ENCODE results near the gene CNOT3.
A peak's percentile ranks its signal among the peaks of the same experiment; 100 is the strongest.
"Not testable (repeated sequence)": the region's sequence is repeated elsewhere in the genome, so short reads cannot be mapped to it uniquely, and the experiment has no call there.

CNOT3 gene

DNA sequence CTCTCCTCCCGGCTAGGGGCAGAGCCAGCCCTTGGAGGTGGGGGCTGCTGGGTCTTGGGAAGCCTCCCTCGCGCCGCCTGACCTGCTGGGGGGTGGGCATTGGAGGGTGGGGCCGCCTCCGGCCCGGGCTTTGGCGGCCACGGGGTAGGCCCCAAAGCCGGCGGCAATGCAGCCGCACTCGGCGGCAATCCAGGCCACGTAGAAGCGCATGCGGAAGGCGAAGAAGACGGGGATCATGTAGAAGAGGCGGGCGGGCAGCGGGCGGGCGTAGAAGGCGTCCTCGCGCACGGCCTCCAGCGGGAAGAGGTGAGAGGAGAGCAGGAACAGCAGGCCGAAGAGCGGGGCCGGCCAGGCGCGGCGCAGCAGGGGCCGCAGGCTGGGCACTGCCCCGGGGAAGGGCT, 43.1 kb downstream of the CNOT3 start:
- no peak overlapping the region for H3K4me3 ChIP-seq (ENCODE audit: low read depth, low read length)
- peaks cover 14 to 42% of the 10 kb centered on the region in 2 experiments; a peak in 2 of 3 replicates for H3K36me3 ChIP-seq (ENCODE audit: control insufficient read depth in 2 of 2, insufficient read depth in 1 of 2, low read length in 2 of 2)
- POLR2A ChIA-PET = interaction anchor here (10.2 kb wide), 1 partner anchor 9 kb away, joined by 90 read pairs; the partner anchor contains the start of genes MBOAT7 and TSEN34
- CTCF ChIA-PET = interaction anchor here (2.0 to 2.3 kb wide), 2 partner anchors 9 to 10 kb away, joined by 13 to 15 read pairs; partner anchors contain the start of gene MBOAT7
- H3K9me3 ChIP-seq (ENCODE audit: control insufficient read depth, insufficient read depth, low read depth, low read length) = no peaks in the 10 kb centered on the region
- H3K27ac ChIP-seq (ENCODE audit: extremely low read depth, low read depth, low read length) = no peak overlapping the region
- no peak for TF ChIP-seq ZNF544 (tag by site-specific recombination; IDR thresholded peaks at IDR 0.05)
- TF ChIP-seq SP7 (tag by site-specific recombination; IDR thresholded peaks at IDR 0.05) = no peak
- TF ChIP-seq, protein P1, sequence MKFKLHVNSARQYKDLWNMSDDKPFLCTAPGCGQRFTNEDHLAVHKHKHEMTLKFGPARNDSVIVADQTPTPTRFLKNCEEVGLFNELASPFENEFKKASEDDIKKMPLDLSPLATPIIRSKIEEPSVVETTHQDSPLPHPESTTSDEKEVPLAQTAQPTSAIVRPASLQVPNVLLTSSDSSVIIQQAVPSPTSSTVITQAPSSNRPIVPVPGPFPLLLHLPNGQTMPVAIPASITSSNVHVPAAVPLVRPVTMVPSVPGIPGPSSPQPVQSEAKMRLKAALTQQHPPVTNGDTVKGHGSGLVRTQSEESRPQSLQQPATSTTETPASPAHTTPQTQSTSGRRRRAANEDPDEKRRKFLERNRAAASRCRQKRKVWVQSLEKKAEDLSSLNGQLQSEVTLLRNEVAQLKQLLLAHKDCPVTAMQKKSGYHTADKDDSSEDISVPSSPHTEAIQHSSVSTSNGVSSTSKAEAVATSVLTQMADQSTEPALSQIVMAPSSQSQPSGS (tag by site-specific recombination; IDR thresholded peaks at IDR 0.05; ENCODE audit: low read depth) = no peak
- no peak for TF ChIP-seq IKZF3 (tag by site-specific recombination; IDR thresholded peaks at IDR 0.05)
- no peak for TF ChIP-seq ZNF76 (tag by site-specific recombination; IDR thresholded peaks at IDR 0.05; ENCODE audit: borderline replicate concordance, low read depth)
- no peak for TF ChIP-seq ZBTB48 (tag by site-specific recombination; IDR thresholded peaks at IDR 0.05)
- TF ChIP-seq, protein P2, sequence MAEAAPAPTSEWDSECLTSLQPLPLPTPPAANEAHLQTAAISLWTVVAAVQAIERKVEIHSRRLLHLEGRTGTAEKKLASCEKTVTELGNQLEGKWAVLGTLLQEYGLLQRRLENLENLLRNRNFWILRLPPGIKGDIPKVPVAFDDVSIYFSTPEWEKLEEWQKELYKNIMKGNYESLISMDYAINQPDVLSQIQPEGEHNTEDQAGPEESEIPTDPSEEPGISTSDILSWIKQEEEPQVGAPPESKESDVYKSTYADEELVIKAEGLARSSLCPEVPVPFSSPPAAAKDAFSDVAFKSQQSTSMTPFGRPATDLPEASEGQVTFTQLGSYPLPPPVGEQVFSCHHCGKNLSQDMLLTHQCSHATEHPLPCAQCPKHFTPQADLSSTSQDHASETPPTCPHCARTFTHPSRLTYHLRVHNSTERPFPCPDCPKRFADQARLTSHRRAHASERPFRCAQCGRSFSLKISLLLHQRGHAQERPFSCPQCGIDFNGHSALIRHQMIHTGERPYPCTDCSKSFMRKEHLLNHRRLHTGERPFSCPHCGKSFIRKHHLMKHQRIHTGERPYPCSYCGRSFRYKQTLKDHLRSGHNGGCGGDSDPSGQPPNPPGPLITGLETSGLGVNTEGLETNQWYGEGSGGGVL (tag by site-specific recombination; IDR thresholded peaks at IDR 0.05) = no peak
- TF ChIP-seq, protein P3, sequence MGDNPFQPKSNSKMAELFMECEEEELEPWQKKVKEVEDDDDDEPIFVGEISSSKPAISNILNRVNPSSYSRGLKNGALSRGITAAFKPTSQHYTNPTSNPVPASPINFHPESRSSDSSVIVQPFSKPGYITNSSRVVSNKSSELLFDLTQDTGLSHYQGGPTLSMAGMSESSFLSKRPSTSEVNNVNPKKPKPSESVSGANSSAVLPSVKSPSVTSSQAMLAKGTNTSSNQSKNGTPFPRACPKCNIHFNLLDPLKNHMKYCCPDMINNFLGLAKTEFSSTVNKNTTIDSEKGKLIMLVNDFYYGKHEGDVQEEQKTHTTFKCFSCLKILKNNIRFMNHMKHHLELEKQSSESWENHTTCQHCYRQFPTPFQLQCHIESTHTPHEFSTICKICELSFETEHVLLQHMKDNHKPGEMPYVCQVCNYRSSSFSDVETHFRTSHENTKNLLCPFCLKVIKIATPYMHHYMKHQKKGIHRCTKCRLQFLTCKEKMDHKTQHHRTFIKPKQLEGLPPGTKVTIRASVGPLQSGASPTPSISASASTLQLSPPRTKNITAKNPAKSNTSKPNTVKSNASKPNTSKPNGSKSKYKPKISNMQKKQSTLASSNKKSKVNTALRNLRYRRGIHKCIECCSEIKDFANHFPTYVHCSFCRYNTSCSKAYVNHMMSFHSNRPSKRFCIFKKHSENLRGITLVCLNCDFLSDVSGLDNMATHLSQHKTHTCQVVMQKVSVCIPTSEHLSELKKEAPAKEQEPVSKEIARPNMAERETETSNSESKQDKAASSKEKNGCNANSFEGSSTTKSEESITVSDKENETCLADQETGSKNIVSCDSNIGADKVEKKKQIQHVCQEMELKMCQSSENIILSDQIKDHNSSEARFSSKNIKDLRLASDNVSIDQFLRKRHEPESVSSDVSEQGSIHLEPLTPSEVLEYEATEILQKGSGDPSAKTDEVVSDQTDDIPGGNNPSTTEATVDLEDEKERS (tag by site-specific recombination; IDR thresholded peaks at IDR 0.05) = no peak
- TF ChIP-seq ZNF658 (tag by site-specific recombination; IDR thresholded peaks at IDR 0.05) = no peak
- TF ChIP-seq ZNF302 (tag by site-specific recombination; IDR thresholded peaks at IDR 0.05; ENCODE audit: low read depth) = no peak
- TF ChIP-seq ZNF555 (tag by site-specific recombination; conservative IDR thresholded peaks at IDR 0.05) = no peak
- TF ChIP-seq ZNF623 (tag by site-specific recombination; IDR thresholded peaks at IDR 0.05) = no peak
- TF ChIP-seq ZFP37 (tag by site-specific recombination; IDR thresholded peaks at IDR 0.05) = no peak
- TF ChIP-seq ZNF473 (tag by site-specific recombination; IDR thresholded peaks at IDR 0.05) = no peak
- no peak for TF ChIP-seq ZNF600 (tag by site-specific recombination; IDR thresholded peaks at IDR 0.05)
- TF ChIP-seq ZNF10 (tag by site-specific recombination; IDR thresholded peaks at IDR 0.05) = no peak
- TF ChIP-seq ZBTB20 (tag by site-specific recombination; IDR thresholded peaks at IDR 0.05) = no peak
- no peaks in the 10 kb centered on the region for H3K4me1 ChIP-seq (ENCODE audit: control insufficient read depth, insufficient read depth, low read length)

DNA sequence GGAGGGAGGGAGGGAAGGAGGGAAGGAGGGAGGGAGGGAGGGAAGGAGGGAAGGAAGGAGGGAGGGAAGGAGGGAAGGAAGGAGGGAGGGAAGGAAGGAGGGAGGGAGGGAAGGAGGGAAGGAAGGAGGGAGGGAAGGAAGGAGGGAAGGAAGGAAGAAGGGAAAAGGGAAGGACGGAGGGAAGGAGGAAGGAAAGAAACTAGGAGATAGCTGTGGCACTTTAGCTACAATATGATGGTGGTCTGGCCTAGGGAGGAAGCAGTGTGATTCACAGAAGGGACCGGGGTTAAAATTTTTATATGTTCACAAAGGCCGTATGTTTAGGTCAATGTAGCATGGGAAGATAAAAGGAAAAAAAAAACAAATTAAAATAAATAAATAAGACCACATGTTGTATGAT, 44.3 kb downstream of the CNOT3 start:
- peaks cover 11 to 45% of the 10 kb centered on the region in 2 experiments; a peak in 2 of 3 replicates for H3K36me3 ChIP-seq (ENCODE audit: control insufficient read depth in 2 of 2, insufficient read depth in 1 of 2, low read length in 2 of 2)
- H3K4me3 ChIP-seq (ENCODE audit: low read depth, low read length); H3K9me3 ChIP-seq (ENCODE audit: control insufficient read depth, insufficient read depth, low read depth, low read length); H3K4me1 ChIP-seq (ENCODE audit: control insufficient read depth, insufficient read depth, low read length); H3K27ac ChIP-seq (ENCODE audit: extremely low read depth, low read depth, low read length): not testable (repeated sequence)
- peak; percentile 84 for TF ChIP-seq ZNF366 (tag by site-specific recombination; conservative IDR thresholded peaks at IDR 0.05)
- CTCF ChIA-PET = interaction anchor here (0.7 kb wide), 1 partner anchor 342 kb away, joined by 3 read pairs; no protein-coding TSS in a partner anchor
- POLR2A ChIA-PET = interaction anchor here (0.7 to 10.2 kb wide), 3 partner anchors 8 to 206 kb away, joined by 3 to 90 read pairs (median 3); partner anchors contain the start of genes CNOT3, MBOAT7 and TSEN34
